Kidney (tissue), 14 donors: ENCODE measurements around the gene POLR2F. TPM values are rescaled to one million over a fixed set of nuclear protein-coding genes. Genes with fewer than 3 reads are reported as not detected.

Experiments used
- DNase-seq, 5 donors: peaks; one replicate each; pipeline ENCODE4 v3.0.0-alpha.2; 2013 to 2020
- FAIRE-seq: peaks from 2 replicates; lab custom pipeline; 2012; peaks lifted over from hg19 to GRCh38; lab: Jason Lieb, UNC
- H3K27ac ChIP-seq, 2 donors: one replicate each; pipeline ENCODE4 v1.7.0; 2013; ENCODE audit warnings: low read depth in 2 of 2, low read length in 2 of 2, inconsistent platforms in 1 of 2
- H3K27me3 ChIP-seq: one replicate; pipeline ENCODE4 v1.7.1; 2013; ENCODE audit warnings: low read length, inconsistent platforms; ENCODE audit not compliant: control insufficient read depth, insufficient read depth
- H3K36me3 ChIP-seq, 3 donors: one replicate each; pipeline versions ENCODE4 v1.7.0 to v1.7.1; 2013; ENCODE audit warnings: low read length in 3 of 3, control low read depth in 1 of 3, inconsistent platforms in 1 of 3; ENCODE audit not compliant: insufficient read depth in 3 of 3, control insufficient read depth in 2 of 3
- H3K4me1 ChIP-seq, 3 donors: one replicate each; pipeline versions ENCODE4 v1.7.0 to v1.7.1; 2013; ENCODE audit warnings: low read length in 3 of 3, inconsistent platforms in 1 of 3, low read depth in 1 of 3; ENCODE audit not compliant: control insufficient read depth in 2 of 3, insufficient read depth in 2 of 3
- H3K4me3 ChIP-seq, 3 donors: one replicate each; pipeline versions ENCODE4 v1.7.0 to v1.8.1; 2013; ENCODE audit warnings: low read length in 3 of 3, control low read depth in 1 of 3, inconsistent platforms in 1 of 3
- H3K9ac ChIP-seq, 3 donors: one replicate each; pipeline versions ENCODE4 v1.7.0 to v1.7.1; 2013; ENCODE audit warnings: low read length in 3 of 3, control low read depth in 1 of 3, inconsistent platforms in 1 of 3
- H3K9me3 ChIP-seq, 3 donors: one replicate each; pipeline versions ENCODE4 v1.7.0 to v1.7.1; 2013; ENCODE audit warnings: low read length in 3 of 3, control low read depth in 1 of 3, inconsistent platforms in 1 of 3; ENCODE audit not compliant: control insufficient read depth in 2 of 3, insufficient read depth in 1 of 3
- CTCF ChIP-seq: IDR thresholded peaks from 3 replicates; pipeline ENCODE4 v1.5.1; 2012; ENCODE audit warnings: mild to moderate bottlenecking, moderate library complexity, borderline replicate concordance; ENCODE audit not compliant: insufficient read depth; ENCODE audit errors: extremely low read depth
- intact Hi-C: fragments of 100-400 bp; cut with DNase I; formaldehyde crosslinking; loops from one replicate; pipeline ENCODE4 v1.11.1; 2022
- polyA plus RNA-seq: library from polyadenylated mRNA; stranded (reverse); fragments of 350-450 nt; fragmentation: Illumina TruSeq; extraction: RNeasy Lipid Tissue Mini Kit (QIAGEN cat#74804); gene quantifications from one replicate; pipeline ENCODE4 v1.2.3, GENCODE V29; 2014; ENCODE audit warnings: low read depth, low replicate concordance; ENCODE audit not compliant: insufficient read depth
- total RNA-seq: library from RNA; stranded (reverse); fragmentation: NEBNext Ultra II Directional; extraction: Animal tissue kit (Norgen Biotek cat#: 25700); gene quantifications from one replicate; pipeline ENCODE4 v1.2.1, GENCODE V29; 2021
- donor health status: control.
- donor health status: control.
- donor health status: control.
- donor health status: control.
- donor health status: control.
- donor health status: DM: yes; HTN: yes; CAD: no.
- donor health status: Normal renal cell carcinoma (clear cell type).

POLR2F gene
- total and polyA plus RNA-seq, 2 donors from 2014 or later, result 57.9 to 121 TPM

- Histone ChIP-seq H3K4me3 (no peak overlapping the region), H3K36me3 (no peaks in the 10 kb centered on the region), H3K9ac (no peak overlapping the region), H3K4me1 (peaks cover 0 to 5% (median 4%) of the 10 kb centered on the region in 3 donors), H3K27ac (no peak overlapping the region), H3K27me3 (no peaks in the 10 kb centered on the region), H3K9me3 (no peaks in the 10 kb centered on the region)
- intact Hi-C loops, result no loop called here
- DNase-seq (peak in 1 of 5 donors; percentile 56), FAIRE-seq (no peak)
- no peak for TF ChIP-seq CTCF
These were observed 63.0 kb downstream of the POLR2F start for GRCh38 chr22:38016182-38017151.

GRCh38 chr22:38017272-38017920 lies 63.9 kb downstream of the POLR2F start:
- H3K4me3 ChIP-seq, result no peak overlapping the region
- intact Hi-C loops, result no loop called here

More at GRCh38 chr22:38017272-38017920, 63.9 kb downstream of the POLR2F start:
- no peaks in the 10 kb centered on the region for H3K27me3 ChIP-seq
- DNase-seq, result peak in 1 of 5 donors; percentile 91
- no peak overlapping the region for H3K27ac ChIP-seq
- no peak for FAIRE-seq
- peaks cover 0 to 5% (median 4%) of the 10 kb centered on the region in 3 donors for H3K4me1 ChIP-seq
- no peaks in the 10 kb centered on the region for H3K36me3 ChIP-seq
- H3K9ac ChIP-seq, result no peak overlapping the region
- no peaks in the 10 kb centered on the region for H3K9me3 ChIP-seq
- no peak for TF ChIP-seq CTCF
